Adipocyte (in vitro differentiated cells): ENCODE results near the gene TPO.
"Not testable (repeated sequence)": the region's sequence is repeated elsewhere in the genome, so short reads cannot be mapped to it uniquely, and the experiment has no call there.

Source experiments
- DNase-seq: peaks from one replicate; pipeline ENCODE4 v3.0.0-alpha.2; 2015; ENCODE audit warnings: low read depth
- H3K27me3 ChIP-seq: replicated peaks from 2 replicates; pipeline ENCODE4 v1.7.0; 2013; ENCODE audit warnings: mild to moderate bottlenecking, low read length, moderate library complexity; ENCODE audit not compliant: control insufficient read depth, insufficient read depth
- H3K36me3 ChIP-seq: 2 replicates; pipeline ENCODE4 v1.7.0; 2013; ENCODE audit warnings: low read length, mild to moderate bottlenecking, moderate library complexity; ENCODE audit not compliant: control insufficient read depth, insufficient read depth, severe bottlenecking
- H3K4me1 ChIP-seq: 2 replicates; pipeline ENCODE4 v1.7.0; 2013; ENCODE audit warnings: mild to moderate bottlenecking, low read length, moderate library complexity; ENCODE audit not compliant: control insufficient read depth, insufficient read depth
- H3K4me3 ChIP-seq: 2 replicates; pipeline ENCODE4 v1.7.0; 2013; ENCODE audit warnings: mild to moderate bottlenecking, low read length, moderate library complexity
- H3K9ac ChIP-seq: 2 replicates; pipeline ENCODE4 v1.7.0; 2013; ENCODE audit warnings: mild to moderate bottlenecking, low read length, moderate library complexity
- H3K9me3 ChIP-seq: 2 replicates; pipeline ENCODE4 v1.7.0; 2013; ENCODE audit warnings: mild to moderate bottlenecking, low read length, moderate library complexity; ENCODE audit not compliant: control insufficient read depth

The TPO gene

GRCh38 chr2:1381644-1382043 is 31.6 kb upstream of the TPO start:
- no peak for DNase-seq
- Histone ChIP-seq H3K27me3 (no peaks in the 10 kb centered on the region), H3K4me1 (no peaks in the 10 kb centered on the region), H3K4me3 (no peak overlapping the region), H3K9me3 (no peaks in the 10 kb centered on the region), H3K9ac (no peak overlapping the region), H3K36me3 (no peaks in the 10 kb centered on the region)

- H3K36me3 ChIP-seq, H3K9me3 ChIP-seq, H3K9ac ChIP-seq, H3K4me3 ChIP-seq, DNase-seq, H3K4me1 ChIP-seq, H3K27me3 ChIP-seq: not testable (repeated sequence)
Measured at GRCh38 chr2:1387954-1388725, 25.1 kb upstream of the TPO start.

- not testable (repeated sequence) for H3K36me3 ChIP-seq, H3K4me1 ChIP-seq, H3K4me3 ChIP-seq, H3K9me3 ChIP-seq, DNase-seq, H3K27me3 ChIP-seq, H3K9ac ChIP-seq
Measured at GRCh38 chr2:1390118-1390517, 23.1 kb upstream of the TPO start.

GRCh38 chr2:1393321-1393720 is 19.9 kb upstream of the TPO start:
- Histone ChIP-seq H3K4me3 (no peak overlapping the region), H3K9me3 (no peaks in the 10 kb centered on the region), H3K27me3 (no peaks in the 10 kb centered on the region), H3K9ac (no peak overlapping the region), H3K4me1 (no peaks in the 10 kb centered on the region), H3K36me3 (no peaks in the 10 kb centered on the region)
- no peak for DNase-seq

GRCh38 chr2:1394709-1395408 is 18.4 kb upstream of the TPO start:
- H3K27me3 ChIP-seq, result no peaks in the 10 kb centered on the region
- no peaks in the 10 kb centered on the region for H3K36me3 ChIP-seq
- H3K9ac ChIP-seq, result no peak overlapping the region
- H3K9me3 ChIP-seq, result no peaks in the 10 kb centered on the region
- no peaks in the 10 kb centered on the region for H3K4me1 ChIP-seq
- no peak for DNase-seq
- H3K4me3 ChIP-seq, result no peak overlapping the region

- Histone ChIP-seq H3K4me1 (no peaks in the 10 kb centered on the region), H3K4me3 (no peak overlapping the region)
- no peak for DNase-seq
Measured at GRCh38 chr2:1397350-1397749, 15.9 kb upstream of the TPO start.

GRCh38 chr2:1398191-1398590 is 15.1 kb upstream of the TPO start:
- Histone ChIP-seq H3K9me3 (no peaks in the 10 kb centered on the region), H3K4me1 (no peaks in the 10 kb centered on the region), H3K4me3 (no peak overlapping the region), H3K9ac (no peak overlapping the region), H3K27me3 (no peaks in the 10 kb centered on the region), H3K36me3 (no peaks in the 10 kb centered on the region)
- DNase-seq, result no peak

More at GRCh38 chr2:1397350-1397749, 15.9 kb upstream of the TPO start:
- no peaks in the 10 kb centered on the region for H3K27me3 ChIP-seq
- no peaks in the 10 kb centered on the region for H3K9me3 ChIP-seq
- no peaks in the 10 kb centered on the region for H3K36me3 ChIP-seq
- no peak overlapping the region for H3K9ac ChIP-seq

- Histone ChIP-seq H3K27me3 (no peaks in the 10 kb centered on the region), H3K4me3 (no peak overlapping the region), H3K9ac (no peak overlapping the region), H3K9me3 (no peaks in the 10 kb centered on the region), H3K36me3 (no peaks in the 10 kb centered on the region), H3K4me1 (no peaks in the 10 kb centered on the region)
- DNase-seq, result no peak
Measured at GRCh38 chr2:1400943-1401735, 12.1 kb upstream of the TPO start.

- no peak for DNase-seq
- no peak overlapping the region for H3K9ac ChIP-seq
- H3K27me3 ChIP-seq, result no peaks in the 10 kb centered on the region
- no peak overlapping the region for H3K4me3 ChIP-seq
- H3K4me1 ChIP-seq, result no peaks in the 10 kb centered on the region
- no peaks in the 10 kb centered on the region for H3K36me3 ChIP-seq
- H3K9me3 ChIP-seq, result peaks cover 3% of the 10 kb centered on the region
Measured at GRCh38 chr2:1402064-1402463, 11.2 kb upstream of the TPO start.

GRCh38 chr2:1403565-1403964 is 9.7 kb upstream of the TPO start:
- no peaks in the 10 kb centered on the region for H3K27me3 ChIP-seq
- no peaks in the 10 kb centered on the region for H3K4me1 ChIP-seq
- H3K9me3 ChIP-seq, result peaks cover 3% of the 10 kb centered on the region
- H3K36me3 ChIP-seq, result no peaks in the 10 kb centered on the region
- H3K9ac ChIP-seq, result no peak overlapping the region
- no peak for DNase-seq
- no peak overlapping the region for H3K4me3 ChIP-seq

- Histone ChIP-seq H3K9ac (no peak overlapping the region), H3K4me1 (no peaks in the 10 kb centered on the region), H3K4me3 (no peak overlapping the region), H3K9me3 (peaks cover 3% of the 10 kb centered on the region), H3K36me3 (no peaks in the 10 kb centered on the region), H3K27me3 (peaks cover 3% of the 10 kb centered on the region)
- no peak for DNase-seq
Measured at GRCh38 chr2:1405124-1405523, 8.1 kb upstream of the TPO start.
